Kidney epithelial cell (primary cell): ENCODE results near the gene CST11. TPM values are rescaled to one million over a fixed set of nuclear protein-coding genes. Genes with fewer than 3 reads are reported as not detected.

Experiments
- DNase-seq: peaks from one replicate; pipeline ENCODE4 v3.0.0-alpha.2; 2010; ENCODE audit warnings: low read depth
- H3K27me3 ChIP-seq: 2 replicates; pipeline ENCODE4 v1.6.0; 2011; ENCODE audit warnings: low read length; ENCODE audit not compliant: control insufficient read depth, insufficient read depth
- H3K36me3 ChIP-seq: 2 replicates; pipeline ENCODE4 v1.5.1; 2011; ENCODE audit warnings: low read length; ENCODE audit not compliant: control insufficient read depth, insufficient read depth
- H3K4me3 ChIP-seq: 2 replicates; pipeline ENCODE4 v1.5.1; 2011; ENCODE audit warnings: low read depth, mild to moderate bottlenecking, control low read depth, low read length
- CTCF ChIP-seq: IDR thresholded peaks from 2 replicates; pipeline ENCODE4 v1.5.1; 2011; ENCODE audit warnings: mild to moderate bottlenecking, moderate library complexity, low read length, control low read depth, inconsistent platforms; ENCODE audit not compliant: insufficient read depth, poor library complexity, severe bottlenecking
- total RNA-seq: library from RNA; depleted of rRNA; stranded (reverse); fragments of >200 nt; gene quantifications from 2 replicates; pipeline ENCODE4 v1.2.3, GENCODE V29; 2015

CST11 gene
- total RNA-seq, 1 donor from 2014 or later = not detected

GRCh38 chr20:23414526-23415188 lies 38.0 kb downstream of the CST11 start:
- TF ChIP-seq CTCF = no peak
- Histone ChIP-seq H3K4me3 (no peak overlapping the region), H3K27me3 (no peaks in the 10 kb centered on the region), H3K36me3 (no peaks in the 10 kb centered on the region)
- DNase-seq = no peak

GRCh38 chr20:23413862-23414422 lies 38.7 kb downstream of the CST11 start:
- Histone ChIP-seq H3K36me3 (no peaks in the 10 kb centered on the region), H3K4me3 (no peak overlapping the region), H3K27me3 (no peaks in the 10 kb centered on the region)
- no peak for DNase-seq
- no peak for TF ChIP-seq CTCF

- Histone ChIP-seq H3K36me3 (no peaks in the 10 kb centered on the region), H3K27me3 (no peaks in the 10 kb centered on the region), H3K4me3 (no peak overlapping the region)
- TF ChIP-seq CTCF = no peak
- no peak for DNase-seq
These were observed 40.6 kb downstream of the CST11 start for GRCh38 chr20:23412026-23412425.

GRCh38 chr20:23410916-23411695 lies 41.6 kb downstream of the CST11 start:
- no peak for TF ChIP-seq CTCF
- H3K27me3 ChIP-seq = no peaks in the 10 kb centered on the region
- no peak overlapping the region for H3K4me3 ChIP-seq
- DNase-seq = no peak
- H3K36me3 ChIP-seq = no peaks in the 10 kb centered on the region

- TF ChIP-seq CTCF = no peak
- Histone ChIP-seq H3K36me3 (no peaks in the 10 kb centered on the region), H3K27me3 (no peaks in the 10 kb centered on the region), H3K4me3 (no peak overlapping the region)
- no peak for DNase-seq
These were observed 42.9 kb downstream of the CST11 start for GRCh38 chr20:23409800-23410199.
